ENCODE results near the gene QRFP.

DNA sequence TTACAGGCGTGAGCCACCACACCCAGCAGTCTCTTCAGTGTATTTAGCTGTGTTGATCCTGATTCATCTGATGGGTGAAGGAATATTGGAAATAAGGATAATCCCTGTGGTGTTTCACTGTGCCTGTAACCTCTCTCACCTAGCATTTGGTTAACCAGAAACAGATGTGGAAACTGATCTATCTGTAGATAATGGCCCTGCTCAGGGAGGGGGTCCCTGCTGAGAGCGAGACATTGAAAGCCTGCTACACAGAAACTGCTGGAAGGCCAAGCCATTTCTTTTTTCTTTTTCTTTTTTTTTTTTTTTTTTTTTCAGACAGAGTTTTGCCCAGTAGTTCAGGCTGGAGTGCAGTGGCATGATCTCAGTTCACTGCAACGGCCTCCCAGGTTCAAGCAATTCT is 28.4 kb downstream of the QRFP start:
- TF ChIP-seq POLR2A (IDR thresholded peaks at IDR 0.05): no peak
- TF ChIP-seq, protein P1, sequence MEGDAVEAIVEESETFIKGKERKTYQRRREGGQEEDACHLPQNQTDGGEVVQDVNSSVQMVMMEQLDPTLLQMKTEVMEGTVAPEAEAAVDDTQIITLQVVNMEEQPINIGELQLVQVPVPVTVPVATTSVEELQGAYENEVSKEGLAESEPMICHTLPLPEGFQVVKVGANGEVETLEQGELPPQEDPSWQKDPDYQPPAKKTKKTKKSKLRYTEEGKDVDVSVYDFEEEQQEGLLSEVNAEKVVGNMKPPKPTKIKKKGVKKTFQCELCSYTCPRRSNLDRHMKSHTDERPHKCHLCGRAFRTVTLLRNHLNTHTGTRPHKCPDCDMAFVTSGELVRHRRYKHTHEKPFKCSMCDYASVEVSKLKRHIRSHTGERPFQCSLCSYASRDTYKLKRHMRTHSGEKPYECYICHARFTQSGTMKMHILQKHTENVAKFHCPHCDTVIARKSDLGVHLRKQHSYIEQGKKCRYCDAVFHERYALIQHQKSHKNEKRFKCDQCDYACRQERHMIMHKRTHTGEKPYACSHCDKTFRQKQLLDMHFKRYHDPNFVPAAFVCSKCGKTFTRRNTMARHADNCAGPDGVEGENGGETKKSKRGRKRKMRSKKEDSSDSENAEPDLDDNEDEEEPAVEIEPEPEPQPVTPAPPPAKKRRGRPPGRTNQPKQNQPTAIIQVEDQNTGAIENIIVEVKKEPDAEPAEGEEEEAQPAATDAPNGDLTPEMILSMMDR (IDR thresholded peaks at IDR 0.05): no peak
